Colonic mucosa (tissue), 4 donors: ENCODE results near the gene CCK. TPM values are rescaled to one million over a fixed set of nuclear protein-coding genes. Genes with fewer than 3 reads are reported as not detected.

Source experiments
- DNase-seq: peaks from one replicate; pipeline ENCODE4 v3.0.0-alpha.2; 2020
- H3K27ac ChIP-seq: fragments of 200-600 bp; one replicate; pipeline ENCODE4 v1.8.0; 2021
- H3K27me3 ChIP-seq: fragments of 200-600 bp; one replicate; pipeline ENCODE4 v1.8.0; 2021
- H3K36me3 ChIP-seq: fragments of 200-600 bp; one replicate; pipeline ENCODE4 v1.8.0; 2021
- H3K4me1 ChIP-seq: fragments of 200-600 bp; one replicate; pipeline ENCODE4 v1.8.0; 2021; ENCODE audit warnings: mild to moderate bottlenecking
- H3K4me3 ChIP-seq: fragments of 200-600 bp; one replicate; pipeline ENCODE4 v1.8.0; 2021
- H3K9ac ChIP-seq, 2 donors: one replicate each; pipeline ENCODE4 v1.7.0; 2013; ENCODE audit warnings: control low read depth in 2 of 2, low read depth in 2 of 2, low read length in 2 of 2
- H3K9me3 ChIP-seq: fragments of 200-600 bp; one replicate; pipeline ENCODE4 v1.8.0; 2021
- intact Hi-C: fragments of 100-400 bp; cut with DNase I; formaldehyde crosslinking; loops from one replicate; pipeline ENCODE4 v1.14.1; 2022
- total RNA-seq, 2 donors: library from RNA; stranded (reverse); fragmentation: NEBNext Ultra II Directional in 1 of 2; extraction: Animal tissue kit (Norgen Biotek cat#: 25700) in 1 of 2; gene quantifications; one replicate each; pipeline ENCODE4 v1.2.1, GENCODE V29; 2021
- TF ChIP-seq, protein P1 (sequence below): fragments of 200-600 bp; IDR thresholded peaks from one replicate; pipeline ENCODE4 v1.8.0; 2022; ENCODE audit warnings: antibody characterized with exemption, mild to moderate bottlenecking
- donor health status: healthy.
- donor health status: DM: no; HTN: no; CAD: no.
- donor health status: DM: no; HTN: no; CAD: no.

The CCK gene
- total RNA-seq, 2 donors from 2014 or later: not detected

DNA sequence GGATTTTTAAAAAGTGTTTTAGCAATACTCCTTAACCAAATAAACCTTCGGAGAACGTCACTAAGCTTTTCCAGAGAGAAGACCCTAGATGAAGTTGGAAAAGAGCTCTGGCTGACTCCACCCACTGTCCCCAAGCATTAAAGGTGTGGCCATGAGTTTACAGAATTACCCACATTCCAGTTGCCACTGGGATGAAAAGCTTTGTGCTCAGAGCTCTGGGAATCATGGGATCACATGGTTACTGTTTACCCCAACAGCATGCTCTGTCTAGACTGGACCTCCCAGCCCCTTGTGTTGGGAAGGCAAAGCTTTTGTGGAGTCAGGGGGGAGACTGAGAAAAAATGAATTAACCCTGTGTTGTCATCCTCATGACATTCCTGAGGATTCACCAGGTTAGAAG lies 55.3 kb downstream of the CCK start:
- TF ChIP-seq, protein P1, sequence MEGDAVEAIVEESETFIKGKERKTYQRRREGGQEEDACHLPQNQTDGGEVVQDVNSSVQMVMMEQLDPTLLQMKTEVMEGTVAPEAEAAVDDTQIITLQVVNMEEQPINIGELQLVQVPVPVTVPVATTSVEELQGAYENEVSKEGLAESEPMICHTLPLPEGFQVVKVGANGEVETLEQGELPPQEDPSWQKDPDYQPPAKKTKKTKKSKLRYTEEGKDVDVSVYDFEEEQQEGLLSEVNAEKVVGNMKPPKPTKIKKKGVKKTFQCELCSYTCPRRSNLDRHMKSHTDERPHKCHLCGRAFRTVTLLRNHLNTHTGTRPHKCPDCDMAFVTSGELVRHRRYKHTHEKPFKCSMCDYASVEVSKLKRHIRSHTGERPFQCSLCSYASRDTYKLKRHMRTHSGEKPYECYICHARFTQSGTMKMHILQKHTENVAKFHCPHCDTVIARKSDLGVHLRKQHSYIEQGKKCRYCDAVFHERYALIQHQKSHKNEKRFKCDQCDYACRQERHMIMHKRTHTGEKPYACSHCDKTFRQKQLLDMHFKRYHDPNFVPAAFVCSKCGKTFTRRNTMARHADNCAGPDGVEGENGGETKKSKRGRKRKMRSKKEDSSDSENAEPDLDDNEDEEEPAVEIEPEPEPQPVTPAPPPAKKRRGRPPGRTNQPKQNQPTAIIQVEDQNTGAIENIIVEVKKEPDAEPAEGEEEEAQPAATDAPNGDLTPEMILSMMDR: no peak
- H3K27ac ChIP-seq: no peak overlapping the region
- intact Hi-C loops: no loop called here
- no peak overlapping the region for H3K4me3 ChIP-seq
- H3K27me3 ChIP-seq: no peaks in the 10 kb centered on the region
- no peaks in the 10 kb centered on the region for H3K4me1 ChIP-seq
- no peaks in the 10 kb centered on the region for H3K36me3 ChIP-seq
- no peak for DNase-seq
- H3K9ac ChIP-seq: no peak overlapping the region
- H3K9me3 ChIP-seq: no peaks in the 10 kb centered on the region

DNA sequence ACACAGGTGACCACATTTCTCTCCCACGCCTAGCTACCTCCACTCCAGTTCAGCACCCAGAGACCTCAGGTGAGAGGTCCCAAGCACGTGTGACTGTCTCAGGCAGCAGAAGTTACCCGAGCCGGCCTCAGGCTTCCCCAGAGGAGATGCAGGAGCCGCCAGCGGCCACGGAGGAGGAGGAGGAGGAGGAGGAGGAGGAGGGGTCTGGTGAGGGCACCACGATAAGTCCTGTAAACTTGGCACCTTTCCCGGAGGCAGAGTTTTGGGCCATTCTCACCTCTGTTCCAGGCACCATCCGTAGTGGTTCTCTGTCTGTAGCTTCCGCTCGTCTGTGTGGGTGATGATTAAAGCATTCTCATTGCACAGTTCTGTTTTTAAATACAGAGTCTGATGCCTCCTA lies 56.1 kb downstream of the CCK start:
- H3K4me3 ChIP-seq: no peak overlapping the region
- H3K36me3 ChIP-seq: no peaks in the 10 kb centered on the region
- no peaks in the 10 kb centered on the region for H3K9me3 ChIP-seq
- H3K4me1 ChIP-seq: no peaks in the 10 kb centered on the region
- DNase-seq: no peak
- TF ChIP-seq, protein P1: no peak
- H3K27me3 ChIP-seq: no peaks in the 10 kb centered on the region
- intact Hi-C loops: no loop called here
- H3K9ac ChIP-seq: no peak overlapping the region
- H3K27ac ChIP-seq: no peak overlapping the region

Other genes starting within 250 kb of the CCK start
- 10 to 100 TPM; 58.9 to 70.3 TPM for gene TRAK1, start 174.8 kb downstream of the CCK start, total RNA-seq
- gene LYZL4, start 144.4 kb upstream of the CCK start, total RNA-seq: not detected
- 10 to 100 TPM; 74.2 to 98.0 TPM for gene VIPR1, start 236.5 kb upstream of the CCK start, total RNA-seq